Loucy (cell line): Measurements from ENCODE around the gene POLR2B.

Experiments
- EZH2phosphoT487 ChIP-seq: fragments of 200-600 bp; IDR thresholded peaks from 2 replicates; pipeline ENCODE4 v1.6.1; 2018; ENCODE audit warnings: antibody characterized with exemption, mild to moderate bottlenecking, moderate library complexity, borderline replicate concordance
- TF ChIP-seq, protein P1 (sequence below): fragments of 200-600 bp; sonication (generic); conservative IDR thresholded peaks from 2 replicates; pipeline ENCODE4 v1.5.1; 2014; ENCODE audit warnings: mild to moderate bottlenecking, antibody characterized with exemption, low read length

GRCh38 chr4:57071326-57071725 is 92.6 kb downstream of the POLR2B start:
- TF ChIP-seq, protein P1, sequence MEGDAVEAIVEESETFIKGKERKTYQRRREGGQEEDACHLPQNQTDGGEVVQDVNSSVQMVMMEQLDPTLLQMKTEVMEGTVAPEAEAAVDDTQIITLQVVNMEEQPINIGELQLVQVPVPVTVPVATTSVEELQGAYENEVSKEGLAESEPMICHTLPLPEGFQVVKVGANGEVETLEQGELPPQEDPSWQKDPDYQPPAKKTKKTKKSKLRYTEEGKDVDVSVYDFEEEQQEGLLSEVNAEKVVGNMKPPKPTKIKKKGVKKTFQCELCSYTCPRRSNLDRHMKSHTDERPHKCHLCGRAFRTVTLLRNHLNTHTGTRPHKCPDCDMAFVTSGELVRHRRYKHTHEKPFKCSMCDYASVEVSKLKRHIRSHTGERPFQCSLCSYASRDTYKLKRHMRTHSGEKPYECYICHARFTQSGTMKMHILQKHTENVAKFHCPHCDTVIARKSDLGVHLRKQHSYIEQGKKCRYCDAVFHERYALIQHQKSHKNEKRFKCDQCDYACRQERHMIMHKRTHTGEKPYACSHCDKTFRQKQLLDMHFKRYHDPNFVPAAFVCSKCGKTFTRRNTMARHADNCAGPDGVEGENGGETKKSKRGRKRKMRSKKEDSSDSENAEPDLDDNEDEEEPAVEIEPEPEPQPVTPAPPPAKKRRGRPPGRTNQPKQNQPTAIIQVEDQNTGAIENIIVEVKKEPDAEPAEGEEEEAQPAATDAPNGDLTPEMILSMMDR = no peak
- no peak for TF ChIP-seq EZH2phosphoT487
